HepG2 (cell line): ENCODE measurements around the gene PYCR2. TPM values are rescaled to one million over a fixed set of nuclear protein-coding genes. Genes with fewer than 3 reads are reported as not detected.

ENCODE experiments used
- ATAC-seq: fragments of 200-7000 bp; cut with Tn5 transposase; 3 replicates; pipeline ENCODE4 v1.9.1; 2020; ENCODE audit warnings: mild to moderate bottlenecking, moderate library complexity
- BruUV-seq: library from RNA; stranded (reverse); fragments of 400-500 nt; replicated peaks from 2 replicates; lab custom pipeline; 2021; lab: Mats Ljungman, UMichigan
- CTCF ChIA-PET: fragments of 300-600 bp; formaldehyde crosslinking; extraction: SDS; loops from one replicate; lab custom pipeline; 2021; ENCODE audit warnings: low total read pairs, inconsistent platforms, low intra/inter-chr PET ratio; lab: Yijun Ruan, JAX
- POLR2A ChIA-PET: fragments of 350-600 bp; sonication (Branson Sonifier 250); formaldehyde crosslinking; loops from one replicate; lab custom pipeline; 2020; ENCODE audit warnings: antibody characterized with exemption, inconsistent platforms; lab: Yijun Ruan, JAX
- DNase-seq: peaks from one replicate; pipeline ENCODE4 v3.0.0-alpha.2; 2015; ENCODE audit warnings: low spot score
- FAIRE-seq: peaks from 3 replicates; lab custom pipeline; 2011; peaks lifted over from hg19 to GRCh38; lab: Jason Lieb, UNC
- H2AFZ ChIP-seq: one replicate; pipeline ENCODE4 v1.6.1; 2011; ENCODE audit warnings: low read length, inconsistent platforms
- H3K27ac ChIP-seq: fragments of 300-600 bp; 3 replicates; pipeline ENCODE4 v1.8.0; 2011; ENCODE audit warnings: mixed run types, mild to moderate bottlenecking, mixed read lengths, low read length, inconsistent platforms; ENCODE audit not compliant: insufficient read depth; ENCODE audit errors: extremely low read length
- H3K27me3 ChIP-seq, 2 experiments: fragments of 200-600 bp in 1 of 2; 2 replicates in 1 of 2; 3 replicates in 1 of 2; pipeline versions ENCODE4 v1.6.0 to v1.8.0; 2011; ENCODE audit warnings: low read length in 2 of 2, mild to moderate bottlenecking in 2 of 2, moderate library complexity in 2 of 2, inconsistent platforms in 1 of 2; ENCODE audit not compliant: insufficient read depth in 2 of 2, control insufficient read depth in 1 of 2
- H3K36me3 ChIP-seq, 2 experiments: fragments of 200-600 bp in 1 of 2; replicated peaks in 1 of 2; 2 replicates in 1 of 2; 3 replicates in 1 of 2; pipeline versions ENCODE4 v1.5.1 to v1.8.0; 2011; ENCODE audit warnings: low read length in 2 of 2, inconsistent platforms in 1 of 2; ENCODE audit not compliant: insufficient read depth in 2 of 2, control insufficient read depth in 1 of 2
- H3K4me1 ChIP-seq: 2 replicates; pipeline ENCODE4 v1.5.1; 2012; ENCODE audit warnings: low read length, inconsistent platforms; ENCODE audit not compliant: insufficient read depth
- H3K4me2 ChIP-seq: 2 replicates; pipeline ENCODE4 v1.6.0; 2011; ENCODE audit warnings: low read depth, low read length, inconsistent platforms
- H3K4me3 ChIP-seq, 3 experiments: fragments of 200-600 bp in 1 of 3; sonication (generic), shearing (Covaris generic) in 1 of 3; replicated peaks in 1 of 3; 2 replicates each; pipeline ENCODE4 v1.5.1; 2011 to 2016; ENCODE audit warnings: low read length in 3 of 3, inconsistent platforms in 2 of 3, low read depth in 2 of 3, mild to moderate bottlenecking in 2 of 3, control low read depth in 1 of 3, mixed read lengths in 1 of 3; ENCODE audit not compliant: insufficient read depth in 1 of 3
- H3K79me2 ChIP-seq: one replicate; pipeline ENCODE4 v1.6.1; 2011; ENCODE audit warnings: low read length, inconsistent platforms; ENCODE audit not compliant: insufficient read depth
- H3K9ac ChIP-seq: 2 replicates; pipeline ENCODE4 v1.6.0; 2011; ENCODE audit warnings: mild to moderate bottlenecking, low read depth, low read length, inconsistent platforms; ENCODE audit not compliant: insufficient read depth
- H3K9me3 ChIP-seq: 2 replicates; pipeline ENCODE4 v1.5.1; 2012; ENCODE audit warnings: mild to moderate bottlenecking, low read length
- H4K20me1 ChIP-seq: 2 replicates; pipeline ENCODE4 v1.6.0; 2011; ENCODE audit warnings: inconsistent platforms, mild to moderate bottlenecking, low read length, moderate library complexity; ENCODE audit not compliant: insufficient read depth
- ZNF687 ChIP-seq: sonication (generic); formaldehyde crosslinking; IDR thresholded peaks from 2 replicates; pipeline ENCODE4 v1.5.1; 2020; ENCODE audit warnings: mild to moderate bottlenecking, missing genetic modification reagents, moderate library complexity
- ZNF784 ChIP-seq: sonication (generic); formaldehyde crosslinking; IDR thresholded peaks from 2 replicates; pipeline ENCODE4 v1.5.1; 2020; ENCODE audit warnings: missing genetic modification reagents, mild to moderate bottlenecking, borderline replicate concordance
- WGBS: methylation state at CpG from one replicate; pipeline ENCODE4 v1.1.6; 2017; ENCODE audit warnings: low lambda C conversion rate; 5-methylcytosine and 5-hydroxymethylcytosine counted together
- in situ Hi-C: cut with HindIII; loops from 2 replicates; pipeline ENCODE4 v1.10.0; 2017; ENCODE audit warnings: low pct_unique_long_range_greater_than_20kb; ENCODE audit not compliant: extremely low pct_ligation_motif_present
- intact Hi-C: fragments of 100-400 bp; cut with micrococcal nuclease; formaldehyde crosslinking; loops from one replicate; pipeline ENCODE4 v1.10.0; 2022; ENCODE audit not compliant: unreplicated experiment
- polyA plus RNA-seq, 8 experiments: library from polyadenylated mRNA; depleted of rRNA in 3 of 8; stranded (reverse) in 7 of 8; unstranded in 1 of 8; fragments of >200 nt; fragmentation: Illumina TruSeq in 4 of 8; extraction: Trizol in 4 of 8; gene quantifications; 2 replicates each; pipeline versions ENCODE4 v1.2.1 to v1.2.3, GENCODE V29; 2011 to 2016; ENCODE audit warnings: low read depth in 4 of 8, missing spikeins in 1 of 8, mixed read lengths in 1 of 8; ENCODE audit not compliant: insufficient read depth in 1 of 8
- total RNA-seq, 5 experiments: library from RNA; depleted of rRNA; stranded (reverse); fragments of >200 nt; fragmentation: Illumina TruSeq; extraction: Trizol; gene quantifications; 2 replicates each; pipeline ENCODE4 v1.2.3, GENCODE V29; 2016; ENCODE audit warnings: low read depth in 1 of 5

PYCR2 gene
- total and polyA plus RNA-seq, 2 of the 13 experiments (the other 11 are each of a cell fraction or from before 2014, with no cell fraction given), result 47.2 to 47.8 TPM

GRCh38 chr1:225944951-225945350 lies 20.9 kb upstream of the PYCR2 start:
- Histone ChIP-seq H3K27me3 (peaks cover 7 to 35% of the 10 kb centered on the region in 2 experiments; a peak in 4 of 5 replicates), H3K27ac (no peak overlapping the region), H4K20me1 (no peaks in the 10 kb centered on the region), H3K36me3 (no peaks in the 10 kb centered on the region), H2AFZ (no peak overlapping the region), H3K9me3 (no peaks in the 10 kb centered on the region), H3K9ac (no peak overlapping the region)
- POLR2A ChIA-PET, result interaction anchor here (2.0 kb wide), 1 partner anchor 21 kb away, joined by 6 read pairs; the partner anchor contains the start of gene PYCR2
- no peak for DNase-seq
- FAIRE-seq, result no peak
- no TSS peak for BruUV-seq
- CTCF ChIA-PET, result no interaction called here
- in situ Hi-C loops, result no loop called here
- TF ChIP-seq ZNF784 (no peak), ZNF687 (CRISPR knock-in tag) (0 out of 2 replicates have a peak, but pooled peaks have one; percentile 5)
- TF ChIP-seq, all 625 proteins: peak for 1
- no peak overlapping the region; a peak in 1 of 6 replicates for H3K4me3 ChIP-seq
- peaks cover 42% of the 10 kb centered on the region for H3K4me1 ChIP-seq
- no peaks in the 10 kb centered on the region for H3K79me2 ChIP-seq
- WGBS, result 19% methylated on average over 7 of the region's 7 CpGs
- intact Hi-C loops, result no loop called here
- peak overlapping the region; percentile 51 for H3K4me2 ChIP-seq
- ATAC-seq, result 0 out of 3 replicates have a peak, but pooled peaks have one; percentile 20
